ENCODE data around the gene IRF7. TPM values are rescaled to one million over a fixed set of nuclear protein-coding genes. Genes with fewer than 3 reads are reported as not detected.

IRF7 gene
- polyA plus RNA-seq, 1 experiment = 2.4 TPM

GRCh38 chr11:624705-625635 is 9.2 kb upstream of the IRF7 start, which contains the start of gene CDHR5:
TSS of gene CDHR5 (minus strand) at chr11:624955. CDS start at chr11:624902, 53 bp downstream.
- DNase-seq (ENCODE audit: low read depth, low spot score) = no peak
- ChIA-PET CTCF (no interaction called here), POLR2A (no interaction called here)
- TF ChIP-seq CTCF (IDR thresholded peaks at IDR 0.05; ENCODE audit: low read depth, low read length) = no peak
- Histone ChIP-seq H3K4me3 (ENCODE audit: low read depth, low read length) (no peak within 1 kb of the TSS), H3K27ac (ENCODE audit: low read depth, low read length) (no peak within 1 kb of the TSS), H3K27me3 (ENCODE audit: control insufficient read depth, insufficient read depth, low read length) (no peaks in the 10 kb centered on the region), H3K9me3 (ENCODE audit: control insufficient read depth, insufficient read depth, low read length) (peaks cover 11% of the 10 kb centered on the region; the same call in 1 of the 2 replicates)

- no peak overlapping the region for H3K27ac ChIP-seq (ENCODE audit: low read depth, low read length)
- no peaks in the 10 kb centered on the region for H3K27me3 ChIP-seq (ENCODE audit: control insufficient read depth, insufficient read depth, low read length)
- peaks cover 11% of the 10 kb centered on the region; the same call in 1 of the 2 replicates for H3K9me3 ChIP-seq (ENCODE audit: control insufficient read depth, insufficient read depth, low read length)
- DNase-seq (ENCODE audit: low read depth, low spot score) = no peak
- ChIA-PET POLR2A (no interaction called here), CTCF (no interaction called here)
- H3K4me3 ChIP-seq (ENCODE audit: low read depth, low read length) = no peak overlapping the region
- TF ChIP-seq CTCF (IDR thresholded peaks at IDR 0.05; ENCODE audit: low read depth, low read length) = no peak
Measured at GRCh38 chr11:623999-624704, 8.4 kb upstream of the IRF7 start.

GRCh38 chr11:623349-623869 is 7.7 kb upstream of the IRF7 start:
- H3K27me3 ChIP-seq (ENCODE audit: control insufficient read depth, insufficient read depth, low read length) = no peaks in the 10 kb centered on the region
- CTCF ChIA-PET = no interaction called here
- TF ChIP-seq CTCF (IDR thresholded peaks at IDR 0.05; ENCODE audit: low read depth, low read length) = no peak
- H3K9me3 ChIP-seq (ENCODE audit: control insufficient read depth, insufficient read depth, low read length) = peaks cover 11% of the 10 kb centered on the region; the same call in 1 of the 2 replicates
- no peak for DNase-seq (ENCODE audit: low read depth, low spot score)
- H3K4me3 ChIP-seq (ENCODE audit: low read depth, low read length) = no peak overlapping the region
- no peak overlapping the region for H3K27ac ChIP-seq (ENCODE audit: low read depth, low read length)
- POLR2A ChIA-PET = interaction anchor here (0.7 kb wide), 1 partner anchor 8 kb away, joined by 3 read pairs; the partner anchor contains the start of gene IRF7

GRCh38 chr11:621838-622237 is 6.1 kb upstream of the IRF7 start:
- Histone ChIP-seq H3K27me3 (ENCODE audit: control insufficient read depth, insufficient read depth, low read length) (no peaks in the 10 kb centered on the region), H3K9me3 (ENCODE audit: control insufficient read depth, insufficient read depth, low read length) (no peaks in the 10 kb centered on the region; the same call in 1 of the 2 replicates), H3K4me3 (ENCODE audit: low read depth, low read length) (no peak overlapping the region), H3K27ac (ENCODE audit: low read depth, low read length) (no peak overlapping the region)
- POLR2A ChIA-PET = no interaction called here
- DNase-seq (ENCODE audit: low read depth, low spot score) = no peak
- CTCF ChIA-PET = no interaction called here
- no peak for TF ChIP-seq CTCF (IDR thresholded peaks at IDR 0.05; ENCODE audit: low read depth, low read length)

Measured in AG04450 (cell line).